ENCODE measurements around the gene FTH1. TPM values are rescaled to one million over a fixed set of nuclear protein-coding genes. Genes with fewer than 3 reads are reported as not detected.

FTH1 gene
- total RNA-seq, 1 experiment from 2014 or later: 2,322 TPM

- no TSS peak for BruUV-seq (replicated peaks)
- ATAC-seq: no peak
- H3K4me1 ChIP-seq (ENCODE audit: control insufficient read depth, insufficient read depth, low read length): no peaks in the 10 kb centered on the region
- H3K4me3 ChIP-seq (ENCODE audit: low read depth in 2 of 2, low read length in 2 of 2): no peak overlapping the region
- intact Hi-C loops (cut with micrococcal nuclease; ENCODE audit: unreplicated experiment): no loop called here
- no peaks in the 10 kb centered on the region for H3K9me3 ChIP-seq (ENCODE audit: control insufficient read depth, insufficient read depth, low read depth, low read length)
- H3K36me3 ChIP-seq (ENCODE audit: control insufficient read depth, insufficient read depth, low read length): no peaks in the 10 kb centered on the region
- POLR2A ChIA-PET: interaction anchor here (0.6 kb wide), 1 partner anchor 245 kb away, joined by 3 read pairs; no protein-coding TSS in a partner anchor
- TF ChIP-seq TCF7L2 (IDR thresholded peaks at IDR 0.05; ENCODE audit: low read depth, low read length): no peak
- TF ChIP-seq REST (IDR thresholded peaks at IDR 0.05; ENCODE audit: insufficient read depth in 1 of 2, low read depth in 2 of 2, low read length in 1 of 2): no peak
- no peak for TF ChIP-seq CTCF (IDR thresholded peaks at IDR 0.05)
- TF ChIP-seq SIN3A (IDR thresholded peaks at IDR 0.05; ENCODE audit: borderline replicate concordance, insufficient read depth, low read depth, low read length): no peak
- TF ChIP-seq POLR2AphosphoS5 (IDR thresholded peaks at IDR 0.05; ENCODE audit: low read depth, low read length): no peak
- no peaks in the 10 kb centered on the region for H3K27me3 ChIP-seq (ENCODE audit: control insufficient read depth, insufficient read depth, low read length)
- CTCF ChIA-PET: no interaction called here
- no peak overlapping the region for H3K27ac ChIP-seq (ENCODE audit: low read length)
- DNase-seq (ENCODE audit: low read depth, low spot score): no peak
- in situ Hi-C loops (cut with HindIII; ENCODE audit: low pct_unique_long_range_greater_than_20kb, low sequenced_read_pairs): no loop called here
These were observed 47.5 kb downstream of the FTH1 start for GRCh38 chr11:61919705-61920631.

GRCh38 chr11:61918938-61919704 is 48.3 kb downstream of the FTH1 start:
- TF ChIP-seq SIN3A (IDR thresholded peaks at IDR 0.05; ENCODE audit: borderline replicate concordance, insufficient read depth, low read depth, low read length): no peak
- TF ChIP-seq REST (IDR thresholded peaks at IDR 0.05; ENCODE audit: insufficient read depth in 1 of 2, low read depth in 2 of 2, low read length in 1 of 2): no peak
- no peak for TF ChIP-seq TCF7L2 (IDR thresholded peaks at IDR 0.05; ENCODE audit: low read depth, low read length)
- TF ChIP-seq POLR2AphosphoS5 (IDR thresholded peaks at IDR 0.05; ENCODE audit: low read depth, low read length): no peak
- no peak for TF ChIP-seq CTCF (IDR thresholded peaks at IDR 0.05)
- H3K9me3 ChIP-seq (ENCODE audit: control insufficient read depth, insufficient read depth, low read depth, low read length): no peaks in the 10 kb centered on the region
- ChIA-PET POLR2A (no interaction called here), CTCF (no interaction called here)
- no peaks in the 10 kb centered on the region for H3K36me3 ChIP-seq (ENCODE audit: control insufficient read depth, insufficient read depth, low read length)
- DNase-seq (ENCODE audit: low read depth, low spot score) (no peak), ATAC-seq (no peak)
- H3K27ac ChIP-seq (ENCODE audit: low read length): no peak overlapping the region
- H3K4me3 ChIP-seq (ENCODE audit: low read depth in 2 of 2, low read length in 2 of 2): no peak overlapping the region
- no TSS peak for BruUV-seq (replicated peaks)
- H3K4me1 ChIP-seq (ENCODE audit: control insufficient read depth, insufficient read depth, low read length): no peaks in the 10 kb centered on the region
- in situ Hi-C loops (cut with HindIII; ENCODE audit: low pct_unique_long_range_greater_than_20kb, low sequenced_read_pairs) (no loop called here), intact Hi-C loops (cut with micrococcal nuclease; ENCODE audit: unreplicated experiment) (no loop called here)
- H3K27me3 ChIP-seq (ENCODE audit: control insufficient read depth, insufficient read depth, low read length): no peaks in the 10 kb centered on the region

Data from Panc1 (cell line).